ACHN (cell line): ENCODE data around the gene LAMB4.
A peak's percentile ranks its signal among the peaks of the same experiment; 100 is the strongest.

Experiments used
- DNase-seq: peaks from one replicate; pipeline ENCODE4 v3.0.0-alpha.2; 2015
- in situ Hi-C: cut with HindIII; loops from 2 replicates; pipeline ENCODE4 v1.10.0; 2017; ENCODE audit warnings: low sequenced_read_pairs, low pct_ligation_motif_present, low pct_unique_long_range_greater_than_20kb

Gene LAMB4

DNA sequence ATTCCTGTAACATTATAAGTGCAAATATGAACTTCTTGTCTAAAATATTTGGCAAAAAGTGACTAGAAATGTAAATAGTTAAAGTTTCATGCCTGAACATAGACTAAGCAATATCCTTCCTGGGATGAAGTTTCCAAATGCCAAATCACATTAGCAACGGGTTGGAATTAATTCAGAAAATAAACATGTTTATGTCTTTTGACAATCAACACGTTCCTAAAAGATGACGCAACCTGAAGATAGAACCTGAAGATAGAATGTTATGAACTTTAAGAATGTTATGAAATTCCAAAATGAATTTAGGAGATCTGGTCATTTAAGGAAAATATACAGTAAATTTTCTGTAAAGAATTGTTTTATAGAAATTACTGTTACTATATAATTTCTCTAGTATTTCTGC, 9.2 kb downstream of the LAMB4 start:
- no peak for DNase-seq
- in situ Hi-C loops, result no loop called here

DNA sequence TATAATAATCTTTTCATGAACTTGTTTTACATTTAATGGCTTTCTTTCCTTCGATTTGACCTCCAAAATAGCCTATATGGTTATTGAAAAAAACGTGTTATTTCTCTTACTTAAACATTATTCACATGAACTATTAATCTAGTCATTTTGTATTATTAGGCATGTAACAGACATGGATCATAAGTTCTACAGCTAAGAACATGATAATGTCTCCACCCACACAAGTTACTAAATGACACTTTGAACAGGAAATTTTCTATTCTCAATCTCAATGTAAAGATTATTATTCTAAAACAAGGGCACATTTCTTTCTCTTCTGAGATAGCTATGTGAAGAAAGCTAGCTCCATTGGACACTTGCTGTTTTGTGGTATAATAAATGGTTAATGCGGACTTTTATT, 10.0 kb downstream of the LAMB4 start:
- in situ Hi-C loops, result no loop called here
- DNase-seq, result no peak

DNA sequence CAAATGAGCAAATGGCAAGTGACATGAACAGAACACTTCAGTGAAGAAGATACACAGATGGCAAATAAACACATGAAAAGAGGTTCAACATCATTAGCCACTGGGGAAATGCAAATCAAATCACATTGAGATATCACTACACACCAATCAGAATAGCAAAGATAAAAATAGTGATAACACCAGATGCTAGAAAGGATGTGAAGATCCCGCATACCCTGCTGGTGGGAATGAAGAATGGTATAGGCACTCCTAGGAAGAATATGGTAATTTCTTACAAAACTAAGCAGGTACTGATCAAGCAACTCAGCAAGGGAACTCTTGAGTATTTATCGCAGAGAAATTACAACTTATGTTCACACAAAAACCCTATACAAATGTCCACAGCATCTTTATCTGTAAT, 11.2 kb downstream of the LAMB4 start:
- in situ Hi-C loops, result no loop called here
- no peak for DNase-seq

DNA sequence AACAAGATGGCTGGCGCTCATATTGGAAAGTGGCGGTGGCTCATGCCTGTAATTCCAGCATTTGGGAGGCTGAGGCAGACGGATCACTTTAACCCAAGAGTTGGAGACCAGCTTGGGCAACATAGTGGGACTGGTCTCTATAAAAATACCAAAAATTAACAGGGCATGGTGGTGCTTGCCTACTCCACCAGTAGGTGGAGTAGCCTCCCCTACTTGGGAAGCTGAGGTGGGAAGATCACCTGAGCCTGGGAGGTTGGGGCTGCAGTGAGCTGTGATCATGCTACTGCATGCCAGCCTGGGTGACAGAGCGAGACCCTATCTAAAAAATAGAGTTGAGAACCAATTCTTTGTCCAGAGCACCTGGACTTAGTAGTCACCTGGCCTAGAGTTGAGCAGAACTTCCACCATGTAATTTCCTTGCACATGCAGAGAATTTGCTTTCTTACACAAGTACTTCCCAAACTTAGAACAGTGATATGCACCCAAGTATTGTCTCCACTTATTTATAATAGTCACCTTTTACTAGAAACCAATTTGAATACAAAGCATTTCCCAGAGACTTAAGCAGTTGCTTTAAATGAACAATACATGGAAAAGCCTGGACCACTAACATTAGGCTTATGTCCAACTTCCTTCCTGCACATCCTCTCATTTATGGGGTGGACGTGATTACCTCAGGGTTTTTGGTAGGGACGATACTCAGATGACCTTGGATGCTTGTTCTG, 15.9 kb downstream of the LAMB4 start:
- in situ Hi-C loops, result no loop called here
- DNase-seq, result peak; percentile 44

DNA sequence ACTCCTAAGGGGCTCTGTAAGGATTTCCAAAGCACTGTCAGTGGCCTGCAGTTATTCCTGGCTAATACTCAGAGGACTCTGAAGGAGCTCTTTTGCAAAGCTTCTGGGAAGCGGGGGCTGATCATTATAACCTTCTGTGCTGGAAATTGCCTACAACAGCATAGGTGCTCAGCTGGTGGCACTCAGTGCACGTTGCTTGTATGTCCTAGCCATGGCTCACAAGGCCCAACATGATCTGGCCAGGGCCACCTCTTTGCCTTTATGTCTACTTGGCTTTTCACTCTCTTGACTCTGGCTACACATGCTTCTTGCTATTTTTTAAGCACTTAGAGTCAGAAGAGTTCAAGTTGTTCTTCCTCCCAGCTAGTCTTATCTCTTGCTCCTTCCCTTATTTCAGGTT, 17.5 kb downstream of the LAMB4 start:
- DNase-seq, result no peak
- in situ Hi-C loops, result no loop called here

DNA sequence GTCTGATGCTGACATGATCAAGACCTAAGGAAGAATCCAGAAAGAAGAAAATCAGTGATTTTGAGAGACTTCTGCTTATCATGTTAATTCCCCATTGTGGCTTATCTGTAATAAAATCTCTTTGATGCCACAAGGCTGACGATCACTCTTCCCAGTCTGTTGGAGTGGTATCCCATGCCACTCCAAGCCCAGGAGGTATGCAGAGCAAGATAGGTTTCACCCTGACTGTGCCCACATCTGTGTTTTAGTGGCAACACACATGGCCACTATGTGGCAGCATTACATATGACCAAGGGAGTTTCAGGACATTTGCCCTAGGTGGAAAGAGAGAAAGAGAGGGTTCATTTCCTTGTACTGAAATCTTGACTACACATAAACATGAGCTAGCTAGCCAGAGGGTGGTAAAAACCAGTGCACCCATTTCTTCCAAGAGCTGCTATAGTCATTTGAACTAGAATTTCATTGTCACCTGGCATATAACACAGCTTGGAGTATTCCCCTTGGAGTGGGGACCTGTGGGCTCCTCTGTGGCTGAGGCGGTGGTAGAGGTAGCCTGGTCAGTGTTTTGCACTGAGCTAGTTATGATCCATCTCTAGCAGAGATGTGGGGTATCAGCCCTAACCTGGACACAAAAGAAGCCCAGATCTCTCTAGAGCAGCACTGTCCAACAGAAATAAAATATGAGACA, 20.8 kb downstream of the LAMB4 start:
- in situ Hi-C loops, result no loop called here
- DNase-seq, result peak; percentile 51

DNA sequence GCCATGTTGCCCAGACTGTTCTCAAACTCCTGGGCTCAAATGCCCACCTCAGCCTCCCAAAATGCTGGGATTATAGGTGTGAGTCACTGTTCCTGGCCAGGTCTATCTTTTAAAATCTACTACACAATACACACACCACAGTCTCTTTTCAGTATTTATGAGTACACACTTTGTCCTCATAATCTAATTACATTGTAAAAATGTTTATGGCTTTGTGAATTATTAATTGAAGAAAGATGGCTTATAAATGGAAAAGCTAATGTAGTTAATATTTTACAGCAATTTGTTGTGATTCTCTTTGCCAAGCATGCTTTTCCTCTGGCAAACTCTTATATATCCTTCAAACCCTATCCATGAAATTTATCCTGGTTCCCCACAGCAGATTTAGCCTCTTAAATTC, 22.0 kb downstream of the LAMB4 start:
- DNase-seq, result no peak
- in situ Hi-C loops, result no loop called here

DNA sequence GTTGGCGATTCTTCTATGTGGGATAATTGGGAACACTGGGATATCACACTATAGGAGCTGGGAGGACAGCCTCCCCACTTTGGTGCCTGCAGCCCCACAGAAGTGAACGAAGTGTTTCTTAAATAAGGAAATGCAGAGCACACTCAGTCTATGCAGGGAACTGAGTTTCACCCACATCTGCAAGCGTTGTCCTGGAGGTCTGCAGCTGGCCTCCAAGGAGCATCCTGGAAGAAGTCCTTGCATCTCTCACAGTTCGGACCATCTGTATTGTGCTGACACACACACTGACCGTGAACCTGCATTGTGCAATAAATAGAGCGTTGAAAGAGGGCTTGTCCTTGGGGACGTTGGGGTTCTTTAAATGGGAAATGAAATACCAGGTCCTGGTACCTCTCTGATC, 25.8 kb downstream of the LAMB4 start:
- in situ Hi-C loops, result no loop called here
- DNase-seq, result no peak

DNA sequence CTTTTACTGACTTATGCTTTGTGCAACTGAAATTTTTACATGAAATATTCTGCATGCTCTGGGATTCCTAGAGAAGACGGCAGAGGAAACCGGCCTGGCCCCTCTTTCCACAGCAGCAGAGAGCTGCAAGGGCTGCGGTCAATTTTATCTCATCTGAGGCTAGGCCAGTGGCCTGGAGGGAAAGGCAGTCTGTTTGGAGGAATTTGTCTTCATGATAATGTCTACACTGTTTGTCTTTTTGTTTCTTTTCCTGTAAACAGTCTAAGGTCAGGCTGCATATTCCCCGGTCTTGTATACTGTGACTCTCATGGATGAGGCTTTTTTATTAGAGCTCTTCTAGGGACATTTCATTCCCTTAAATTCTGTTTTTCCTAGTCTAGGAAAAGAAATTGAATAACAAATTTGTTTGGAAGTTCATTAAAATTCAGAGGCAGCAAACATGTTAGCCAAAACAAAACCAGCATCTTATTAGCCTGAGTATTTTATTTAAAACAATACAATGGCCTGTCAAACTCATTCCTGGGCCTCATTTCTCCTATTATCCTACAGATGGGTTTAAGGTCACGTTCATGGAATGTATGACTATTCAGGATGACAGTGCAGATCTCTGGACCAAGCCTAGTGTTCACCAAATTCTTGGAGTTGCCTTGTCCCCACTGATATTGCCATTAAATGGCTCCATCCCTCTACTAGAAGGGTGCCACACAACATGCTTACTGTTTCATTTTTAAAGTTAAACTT, 26.4 kb downstream of the LAMB4 start:
- in situ Hi-C loops, result no loop called here
- no peak for DNase-seq

DNA sequence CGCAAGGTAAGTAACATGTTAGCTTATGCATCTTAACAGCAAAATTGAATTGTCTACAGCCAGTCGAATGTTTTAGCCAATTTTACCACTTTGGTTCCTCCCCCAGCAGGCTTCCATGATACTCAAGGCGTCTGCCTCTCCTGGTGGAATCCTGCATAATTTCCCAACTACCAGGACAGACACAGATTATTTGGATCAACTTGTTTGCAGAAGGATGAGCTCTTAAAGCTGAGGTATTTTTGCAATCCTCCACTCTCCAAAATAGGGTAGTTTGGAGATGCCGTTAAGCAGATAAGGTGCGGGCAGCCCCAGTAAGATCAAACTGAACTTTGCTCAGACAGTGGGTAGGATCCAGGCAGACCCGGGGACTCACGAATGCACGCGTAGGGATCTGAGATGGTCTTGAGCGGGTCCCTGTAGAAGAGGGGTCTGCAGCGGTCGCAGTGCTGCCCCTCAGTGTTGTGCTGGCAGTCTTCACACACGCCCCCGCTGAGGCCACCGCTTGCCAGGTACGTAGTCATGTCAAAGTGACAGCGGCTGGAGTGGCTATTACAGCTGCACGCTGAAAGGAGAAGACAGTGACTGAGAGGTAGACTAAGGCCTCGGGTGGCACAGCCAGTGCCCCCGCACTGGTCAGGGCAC, 27.4 kb downstream of the LAMB4 start:
- in situ Hi-C loops, result no loop called here

DNA sequence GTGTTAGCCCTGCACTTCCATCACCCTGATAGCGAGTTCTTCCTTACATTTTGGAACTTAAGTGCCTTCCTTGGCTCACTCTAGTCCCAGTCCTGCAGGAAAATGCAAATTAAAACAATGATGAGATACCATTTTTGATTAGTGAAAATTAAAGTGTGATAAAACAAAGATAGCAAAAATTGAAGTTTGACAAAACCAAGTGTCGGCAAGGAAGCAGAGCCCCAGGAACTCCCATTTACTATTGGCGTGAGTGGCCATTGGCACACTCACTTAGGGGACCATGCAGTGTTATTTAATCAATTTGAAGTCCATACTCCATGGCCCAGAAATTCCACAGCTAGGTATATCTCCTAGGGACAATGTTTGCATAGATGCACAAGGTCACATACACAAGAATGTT, 28.4 kb downstream of the LAMB4 start:
- no peak for DNase-seq
- in situ Hi-C loops, result no loop called here

More for the DNA sequence above, 27.4 kb downstream of the LAMB4 start:
- no peak for DNase-seq

DNA sequence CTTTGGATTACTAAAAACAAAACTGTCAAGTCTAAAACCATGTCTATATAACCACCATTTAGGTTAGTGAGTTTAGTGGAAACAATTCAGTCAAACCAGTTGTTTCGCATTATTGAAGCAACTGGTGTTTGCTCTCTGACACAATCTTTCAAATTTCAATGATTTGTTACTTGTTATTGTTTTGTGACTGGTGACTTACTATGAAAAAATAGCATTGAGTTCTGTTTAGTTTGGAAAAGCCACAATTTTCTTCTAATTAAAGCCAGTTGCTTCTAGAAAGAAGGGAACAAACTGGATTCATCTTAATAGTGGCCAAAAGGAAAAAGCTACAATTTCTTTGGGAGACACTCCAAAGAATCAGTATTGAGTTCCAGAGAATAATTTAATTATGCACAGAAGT, 30.4 kb downstream of the LAMB4 start:
- in situ Hi-C loops, result no loop called here
- no peak for DNase-seq

DNA sequence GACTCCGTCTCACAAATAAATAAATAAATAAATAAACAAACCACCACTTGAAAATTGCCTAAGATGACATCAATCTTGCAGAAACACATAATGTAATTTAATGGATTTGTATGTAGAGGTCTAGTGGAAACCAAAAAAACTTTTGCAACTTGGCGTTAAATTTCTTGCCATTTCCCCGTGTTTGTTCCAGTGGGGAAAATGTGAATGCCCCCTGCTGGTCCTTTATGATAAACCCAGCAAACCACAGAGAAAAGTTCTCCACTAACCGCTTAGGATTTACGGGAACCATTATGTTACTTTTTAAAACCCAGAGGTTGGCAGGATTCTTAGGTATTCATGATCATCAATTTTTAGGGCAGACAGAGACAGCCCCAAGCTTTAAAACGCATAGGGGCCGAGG, 32.5 kb downstream of the LAMB4 start:
- DNase-seq, result peak; percentile 68

DNA sequence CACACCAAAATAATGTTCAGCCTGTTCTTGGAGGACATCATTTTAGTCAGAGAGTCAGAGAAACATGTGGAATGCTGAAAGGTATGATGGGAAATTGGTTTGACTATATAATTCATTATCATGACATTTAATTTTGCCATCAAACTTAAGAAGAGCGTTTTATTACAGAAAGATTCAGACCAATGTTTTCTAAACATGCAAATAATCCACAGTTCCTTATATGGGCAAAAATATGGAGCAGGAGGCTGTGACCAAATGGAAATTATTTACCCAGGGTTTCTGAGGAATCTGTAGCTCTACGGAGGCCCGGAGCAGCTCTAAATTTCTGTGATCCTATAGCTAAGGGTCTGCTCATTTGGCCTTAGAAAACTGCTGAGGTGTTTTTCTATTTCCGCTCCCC, 33.2 kb downstream of the LAMB4 start:
- no peak for DNase-seq
- in situ Hi-C loops, result no loop called here

More for the DNA sequence above, 32.5 kb downstream of the LAMB4 start:
- in situ Hi-C loops, result no loop called here

DNA sequence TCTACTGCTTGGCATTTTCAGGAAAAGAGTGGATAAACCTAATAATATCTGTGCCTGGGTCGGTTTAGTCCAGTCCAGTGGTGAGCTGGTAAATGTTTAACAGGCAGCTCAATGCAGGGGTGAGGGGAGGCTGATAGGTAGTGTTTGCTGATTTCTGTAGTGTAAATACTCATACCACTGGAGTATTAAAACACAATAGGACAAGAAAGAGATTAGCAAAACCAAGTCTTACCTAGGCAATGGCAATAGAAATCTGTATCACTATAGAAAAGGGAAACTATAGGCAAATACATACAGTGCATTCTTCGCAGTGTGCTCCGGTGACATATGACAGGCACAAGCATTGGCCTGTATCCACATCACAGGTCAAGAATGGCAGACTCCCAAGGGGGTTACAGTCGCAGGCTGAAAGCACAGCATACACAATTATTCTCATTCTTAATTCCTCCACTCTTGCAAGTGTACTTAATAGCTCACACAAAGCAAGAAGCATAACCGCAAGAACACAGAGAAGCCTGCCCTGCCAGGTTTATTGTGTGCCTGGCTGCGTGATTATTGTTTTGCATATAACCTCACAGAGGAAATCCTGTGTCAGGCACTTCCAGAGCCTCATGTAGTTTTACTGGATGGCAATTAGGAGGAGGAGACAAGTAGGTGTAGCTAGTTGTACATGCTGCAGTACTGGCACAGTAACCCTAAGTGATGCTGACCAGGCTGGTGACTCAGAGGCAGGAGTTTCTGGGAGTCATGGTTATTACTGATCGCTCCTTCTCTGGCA, 35.0 kb downstream of the LAMB4 start:
- in situ Hi-C loops, result no loop called here

DNA sequence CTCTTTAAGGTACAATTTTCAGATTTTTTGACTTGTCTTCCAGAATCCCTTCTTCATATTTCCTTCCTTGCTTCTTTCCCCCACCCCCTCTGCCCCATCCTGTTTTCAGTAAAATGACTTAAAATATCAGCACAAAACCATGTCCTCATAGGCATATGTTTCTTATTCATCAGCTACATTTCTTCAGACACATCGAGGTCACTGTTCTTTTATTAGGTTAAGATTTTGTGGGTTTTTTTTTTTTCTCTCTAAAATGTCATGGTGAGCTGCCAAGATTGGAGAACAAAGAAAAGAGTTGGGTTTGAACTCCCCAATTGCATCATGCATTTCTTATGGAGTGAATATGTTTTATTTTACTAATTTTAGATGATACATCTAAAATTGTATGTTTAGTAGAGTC, 35.8 kb downstream of the LAMB4 start:
- no peak for DNase-seq

More for the DNA sequence above, 35.0 kb downstream of the LAMB4 start:
- peak; percentile 93 for DNase-seq

DNA sequence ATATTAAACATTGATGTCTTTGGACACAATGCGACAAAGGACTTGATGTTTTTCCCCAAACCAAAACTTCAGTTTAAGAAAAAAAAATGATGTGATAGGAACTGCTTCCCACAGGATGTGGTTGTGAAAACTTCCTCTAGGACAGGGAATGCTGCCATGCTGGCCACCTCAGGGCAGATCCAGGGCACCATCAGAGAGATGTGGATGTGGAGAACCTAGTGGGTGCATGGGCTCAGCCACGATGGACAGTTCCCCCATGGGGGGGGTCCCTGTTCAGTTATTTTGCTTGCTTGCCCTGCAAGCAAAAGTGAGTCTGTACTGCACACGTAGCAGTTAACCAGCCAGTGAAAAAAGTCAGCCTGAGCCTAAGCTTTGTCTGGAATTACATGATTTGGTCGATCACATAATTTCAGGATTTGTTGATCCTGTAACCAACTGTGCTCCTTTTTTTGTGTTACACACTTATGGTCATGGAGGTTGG, 36.3 kb downstream of the LAMB4 start:
- in situ Hi-C loops, result no loop called here
- DNase-seq, result peak; percentile 13

More for the DNA sequence above, 35.8 kb downstream of the LAMB4 start:
- in situ Hi-C loops, result no loop called here

DNA sequence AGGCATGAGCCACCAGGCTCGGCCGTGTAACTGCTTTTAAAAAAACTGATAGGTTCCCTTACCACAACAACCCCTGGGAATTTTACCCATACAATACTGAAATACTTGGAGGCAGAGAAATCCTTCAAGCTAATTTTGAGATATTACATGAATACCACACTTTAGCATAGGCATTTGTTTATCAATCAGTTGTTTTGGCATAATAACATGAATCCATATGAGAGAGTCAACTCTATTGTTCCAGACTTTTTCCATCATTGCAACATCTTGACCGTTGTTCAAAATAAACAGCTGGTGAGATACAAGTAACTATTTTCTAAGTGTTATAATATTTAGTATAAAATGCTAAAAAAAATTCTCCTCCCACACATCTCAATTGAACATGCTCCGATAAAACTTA, 36.8 kb downstream of the LAMB4 start:
- in situ Hi-C loops, result no loop called here
- no peak for DNase-seq
